Heart right ventricle (tissue), 16 donors: ENCODE data around the gene DCLRE1C. TPM values are rescaled to one million over a fixed set of nuclear protein-coding genes. Genes with fewer than 3 reads are reported as not detected.
A peak's percentile ranks its signal among the peaks of the same experiment; 100 is the strongest.

ENCODE experiments used
- ATAC-seq, 8 donors: fragments of 200-7000 bp; cut with Tn5 transposase; one replicate each; pipeline ENCODE4 v1.9.1; 2020; ENCODE audit warnings: mild to moderate bottlenecking in 8 of 8, moderate library complexity in 8 of 8, moderate number of reproducible peaks in 1 of 8
- DNase-seq, 2 donors: peaks; one replicate each; pipeline ENCODE4 v3.0.0-alpha.2; 2020
- H3K27ac ChIP-seq, 10 donors: fragments of 200-600 bp; sonication (generic) in 2 of 10; one replicate each; pipeline versions ENCODE4 v1.5.0 to v1.8.0; 2020 to 2022; ENCODE audit warnings: mild to moderate bottlenecking in 3 of 10
- H3K27me3 ChIP-seq, 7 donors: fragments of 200-600 bp; one replicate each; pipeline ENCODE4 v1.8.0; 2021 to 2022; ENCODE audit warnings: mild to moderate bottlenecking in 2 of 7
- H3K36me3 ChIP-seq, 9 donors: fragments of 200-600 bp; sonication (generic) in 1 of 9; one replicate each; pipeline versions ENCODE4 v1.5.0 to v1.8.0; 2020 to 2022; ENCODE audit warnings: mild to moderate bottlenecking in 2 of 9
- H3K4me1 ChIP-seq, 9 donors: fragments of 200-600 bp; sonication (generic) in 1 of 9; one replicate each; pipeline versions ENCODE4 v1.5.0 to v1.8.0; 2020 to 2022; ENCODE audit warnings: mild to moderate bottlenecking in 4 of 9
- H3K4me3 ChIP-seq, 10 donors: fragments of 200-600 bp; sonication (generic) in 2 of 10; one replicate each; pipeline versions ENCODE4 v1.5.0 to v1.8.0; 2020 to 2022; ENCODE audit warnings: mild to moderate bottlenecking in 7 of 10, moderate library complexity in 2 of 10
- H3K9me3 ChIP-seq, 11 donors: fragments of 200-600 bp in 10 of 11; sonication (generic) in 2 of 11; one replicate each; pipeline versions ENCODE4 v1.5.0 to v1.8.0; 2013 to 2022; ENCODE audit warnings: mild to moderate bottlenecking in 2 of 11, control low read depth in 1 of 11, moderate library complexity in 1 of 11
- WGBS, 2 donors: extraction: QIAGEN DNeasy Blood & Tissue Kit; methylation state at CpG; one replicate each; pipeline ENCODE4 v1.1.7; 2013; ENCODE audit warnings: inconsistent platforms in 1 of 2; 5-methylcytosine and 5-hydroxymethylcytosine counted together
- intact Hi-C, 10 donors: fragments of 100-400 bp; cut with DNase I; formaldehyde crosslinking; loops; one replicate each; pipeline versions ENCODE4 v1.11.1 to v1.14.2; 2022
- polyA plus RNA-seq, 2 donors: library from polyadenylated mRNA; stranded (reverse); fragments of 200-250 nt; gene quantifications; one replicate each; pipeline ENCODE4 v1.2.3, GENCODE V29; 2013
- total RNA-seq, 10 donors: library from RNA; stranded (reverse); fragmentation: NEBNext Ultra II Directional in 3 of 10; extraction: Animal tissue kit (Norgen Biotek cat#: 25700) in 3 of 10; gene quantifications; one replicate each; pipeline versions ENCODE4 v1.2.1 to v1.2.4, GENCODE V29; 2021 to 2023
- TF ChIP-seq, protein P1 (sequence below), 9 donors: fragments of 200-600 bp; sonication (generic) in 2 of 9; IDR thresholded peaks; one replicate each; pipeline versions ENCODE4 v1.5.0 to v1.8.0; 2021 to 2022; ENCODE audit warnings: antibody characterized with exemption in 9 of 9, mild to moderate bottlenecking in 5 of 9, moderate library complexity in 1 of 9
- donor health status: Arrhythmogenic right ventricular cardiomyopathy.
- donor health status: ischemic (EF 13 %, LVEDD 7.1; RV severe dilation, severe dysfunction).
- donor health status: healthy with polysubstance abuse.
- donor health status: DM: no; HTN: yes; CAD: no.
- donor health status: DM: no; HTN: no; CAD: no.
- donor health status: ischemic (EF 25% LVEDD 6.9; RV normal size, moderate dysfunction).
- donor health status: ischemic (EF 25% LVEDD 5.7; RV mildly dilated, moderate dysfunction).
- donor health status: healthy.
- donor health status: DM: yes; HTN: yes; CAD: no.
- donor health status: Ischemic cardiomyopathy.
- donor health status: ischemic (EF 35%, LVEDD 5.7; RV mildly dilated, moderate dysfunction).
- donor health status: nonischemic (EF 11% LVEDD 7.7; RV severe dilation, severe dysfunction).
- donor health status: DM: yes; HTN: yes; CAD: no.
- donor health status: PGD.
- donor health status: ischemic (EF 29% LVEDD 5.4; RV normal size, mild dysfunction).
- donor health status: nonischemic (EF 23%, LVEDD 6.1; RV moderate dilation, normal function).

DCLRE1C gene
- total and polyA plus RNA-seq, 12 donors, result 1.6 to 4.2 (median 3.4) TPM

DNA sequence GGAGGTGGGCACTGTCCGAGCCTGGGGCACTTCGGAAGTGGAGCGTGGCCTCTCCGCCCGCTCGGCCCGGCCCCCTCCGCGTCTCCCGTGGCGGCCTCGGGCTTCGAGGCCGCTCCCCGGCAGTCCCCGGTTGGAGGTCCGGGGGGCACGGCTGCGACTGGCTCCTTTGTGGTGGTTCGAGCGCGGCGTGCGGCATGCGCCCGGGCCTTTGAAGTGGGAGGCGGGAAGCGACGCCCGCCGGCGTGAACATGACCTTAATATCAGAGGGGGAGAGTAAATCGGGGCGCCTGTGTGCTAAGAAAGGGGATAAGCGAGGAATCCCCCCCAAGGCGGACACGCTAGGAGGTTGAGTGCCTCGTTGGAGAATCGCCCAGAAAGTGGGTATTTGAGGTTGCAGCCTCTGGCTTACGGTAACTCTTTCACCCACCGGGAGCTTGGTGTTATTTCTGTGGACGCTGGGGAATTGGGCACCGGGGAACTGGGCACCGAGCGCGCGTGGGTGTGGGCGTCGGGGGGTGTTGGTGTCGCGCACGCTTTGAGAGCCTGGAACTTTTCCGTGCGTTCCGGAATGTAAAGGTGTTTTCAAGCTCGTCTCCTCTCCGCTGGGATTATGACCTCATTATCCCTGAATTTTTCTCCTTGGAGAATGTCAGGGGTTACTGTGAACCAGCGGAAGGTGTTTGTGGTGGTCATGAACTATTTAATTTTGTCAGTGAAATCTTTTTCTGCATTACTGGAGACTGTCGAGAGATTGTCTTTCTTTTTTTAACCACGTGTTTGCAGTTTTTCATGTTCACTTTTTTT lies 74.6 kb downstream of the DCLRE1C start:
- TF ChIP-seq, protein P1, sequence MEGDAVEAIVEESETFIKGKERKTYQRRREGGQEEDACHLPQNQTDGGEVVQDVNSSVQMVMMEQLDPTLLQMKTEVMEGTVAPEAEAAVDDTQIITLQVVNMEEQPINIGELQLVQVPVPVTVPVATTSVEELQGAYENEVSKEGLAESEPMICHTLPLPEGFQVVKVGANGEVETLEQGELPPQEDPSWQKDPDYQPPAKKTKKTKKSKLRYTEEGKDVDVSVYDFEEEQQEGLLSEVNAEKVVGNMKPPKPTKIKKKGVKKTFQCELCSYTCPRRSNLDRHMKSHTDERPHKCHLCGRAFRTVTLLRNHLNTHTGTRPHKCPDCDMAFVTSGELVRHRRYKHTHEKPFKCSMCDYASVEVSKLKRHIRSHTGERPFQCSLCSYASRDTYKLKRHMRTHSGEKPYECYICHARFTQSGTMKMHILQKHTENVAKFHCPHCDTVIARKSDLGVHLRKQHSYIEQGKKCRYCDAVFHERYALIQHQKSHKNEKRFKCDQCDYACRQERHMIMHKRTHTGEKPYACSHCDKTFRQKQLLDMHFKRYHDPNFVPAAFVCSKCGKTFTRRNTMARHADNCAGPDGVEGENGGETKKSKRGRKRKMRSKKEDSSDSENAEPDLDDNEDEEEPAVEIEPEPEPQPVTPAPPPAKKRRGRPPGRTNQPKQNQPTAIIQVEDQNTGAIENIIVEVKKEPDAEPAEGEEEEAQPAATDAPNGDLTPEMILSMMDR (IDR thresholded peaks at IDR 0.05), result no peak
- peak overlapping the region in 9 of 10 donors; percentile 92 to 99 (median 96) for H3K27ac ChIP-seq
- ATAC-seq (peak in 2 of 8 donors; percentile 1 to 6), DNase-seq (peak in 1 of 2 donors; percentile 14)
- intact Hi-C loops, result loop anchor here in 9 of 10 donors (2.0 to 10.0 kb wide), 7 partner anchors 37 to 225 kb away; partner anchors contain the start of genes CDNF (in 8 of the 9), HSPA14 (in 8 of the 9), MSANTD7 (in 8 of the 9) and MEIG1 (in 3 of the 9)
- no peaks in the 10 kb centered on the region for H3K36me3 ChIP-seq
- H3K4me3 ChIP-seq, result peak overlapping the region; percentile 68 to 96 (median 85)
- WGBS, 2 donors, result 0 to 1% methylated on average over 60 of the region's 60 CpGs
- no peaks in the 10 kb centered on the region for H3K27me3 ChIP-seq
- H3K9me3 ChIP-seq, result no peaks in the 10 kb centered on the region
- H3K4me1 ChIP-seq, result peaks cover 0 to 43% (median 30%) of the 10 kb centered on the region in 9 donors

DNA sequence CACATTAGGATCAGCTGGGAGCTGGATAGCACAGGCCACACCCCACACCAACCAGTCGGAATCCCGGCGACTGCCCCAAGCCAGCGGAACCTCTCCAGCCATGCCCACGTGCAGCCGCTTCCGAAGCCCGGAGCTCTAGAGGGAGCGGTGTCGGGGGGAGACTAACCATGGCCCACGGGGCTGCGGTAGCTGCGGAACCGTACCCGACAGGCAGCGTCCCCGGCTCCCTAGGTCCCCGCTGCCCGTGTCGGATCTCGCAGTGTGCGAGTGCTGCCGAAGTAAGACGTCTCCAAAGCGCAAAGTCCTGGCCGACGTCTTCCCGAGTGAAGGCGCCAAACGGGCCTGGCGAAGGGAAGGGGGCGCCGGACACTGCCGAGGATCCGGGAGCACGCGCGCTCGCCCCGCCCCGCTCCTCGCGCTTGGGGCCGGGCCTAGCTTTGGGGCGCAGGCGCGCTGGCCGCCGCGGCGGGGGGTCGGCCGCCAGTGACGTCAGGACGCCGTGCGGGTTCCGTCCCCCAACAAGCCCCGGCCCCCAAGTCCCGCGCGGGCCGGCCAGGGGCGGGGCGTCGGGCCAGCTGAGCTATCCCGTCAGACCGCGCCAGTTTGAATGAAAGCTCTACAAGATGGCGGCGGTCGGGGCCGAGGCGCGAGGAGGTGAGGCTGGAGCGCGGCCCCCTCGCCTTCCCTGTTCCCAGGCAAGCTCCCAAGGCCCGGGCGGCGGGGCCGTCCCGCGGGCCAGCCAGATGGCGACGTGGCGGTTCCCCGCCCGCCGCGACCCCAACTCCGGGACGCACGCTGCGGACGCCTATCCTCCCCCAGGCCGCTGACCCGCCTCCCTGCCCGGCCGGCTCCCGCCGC lies 75.4 kb downstream of the DCLRE1C start, which contains the start of gene SUV39H2:
Gene SUV39H2, plus strand, starts transcription at position 601 of the 858 bp plus-strand sequence. Its CDS starts 23 bp downstream, at position 624.
- Histone ChIP-seq H3K9me3 (no peaks in the 10 kb centered on the region), H3K36me3 (no peaks in the 10 kb centered on the region), H3K4me1 (peaks cover 0 to 45% (median 30%) of the 10 kb centered on the region in 9 donors), H3K27ac (peak within 1 kb of the TSS; percentile 82 to 99 (median 96)), H3K4me3 (peak within 1 kb of the TSS; percentile 68 to 96 (median 85)), H3K27me3 (no peaks in the 10 kb centered on the region)
- TF ChIP-seq, protein P1 (IDR thresholded peaks at IDR 0.05), result peak in 3 of 9 donors; percentile 20 to 40 (median 37)
- peak; percentile 94 to 97 for DNase-seq
- WGBS, 2 donors, result 0 to 1% methylated on average over 101 to 102 of the region's 102 CpGs
- intact Hi-C loops, result loop anchor here in 9 of 10 donors (2.0 to 10.0 kb wide), 7 partner anchors 36 to 226 kb away; partner anchors contain the start of genes CDNF (in 8 of the 9), HSPA14 (in 8 of the 9), MSANTD7 (in 8 of the 9) and MEIG1 (in 3 of the 9)
- ATAC-seq, result peak; percentile 94 to 99 (median 96)

DNA sequence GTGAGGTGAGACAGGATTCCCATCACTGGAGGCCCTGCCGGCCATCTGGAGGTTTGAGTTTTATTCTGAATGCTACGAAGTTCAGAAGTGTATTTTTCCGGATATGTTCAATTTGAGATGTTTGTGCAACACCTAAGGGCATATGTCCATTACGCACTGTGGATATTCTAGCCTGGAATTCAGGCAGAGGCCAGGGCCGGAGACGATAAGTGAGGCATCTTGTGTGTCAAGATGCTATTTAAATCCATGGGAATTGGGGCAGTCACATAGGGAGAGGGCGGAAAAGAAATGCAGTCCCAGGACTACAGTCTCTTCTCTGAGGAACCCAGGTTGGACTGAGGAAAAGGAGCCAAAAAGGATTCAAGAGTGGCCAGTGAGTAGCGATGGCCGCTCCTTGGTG lies 77.1 kb downstream of the DCLRE1C start:
- intact Hi-C loops, result loop anchor here in 8 of 10 donors (5.0 to 10.0 kb wide), 5 partner anchors 34 to 228 kb away; partner anchors contain the start of genes CDNF (in 7 of the 8), HSPA14 (in 7 of the 8), MSANTD7 (in 7 of the 8) and MEIG1 (in 2 of the 8)
- Histone ChIP-seq H3K27ac (peak overlapping the region in 8 of 10 donors; percentile 92 to 99 (median 96)), H3K36me3 (peaks cover 0 to 10% (median 0%) of the 10 kb centered on the region in 9 donors), H3K27me3 (no peaks in the 10 kb centered on the region), H3K9me3 (no peaks in the 10 kb centered on the region), H3K4me3 (peak overlapping the region in 8 of 10 donors; percentile 77 to 96 (median 87)), H3K4me1 (peaks cover 0 to 45% (median 30%) of the 10 kb centered on the region in 9 donors)
- DNase-seq (peak in 1 of 2 donors; percentile 42), ATAC-seq (peak in 4 of 8 donors; percentile 29 to 59 (median 34))
- 66 to 69% methylated on average over 9 of the region's 9 CpGs for WGBS, 2 donors
- TF ChIP-seq, protein P1 (IDR thresholded peaks at IDR 0.05), result no peak
